GM12874 (cell line): Measurements from ENCODE around the gene PGM5.
A peak's percentile ranks its signal among the peaks of the same experiment; 100 is the strongest.

Source experiments
- CTCF ChIP-seq: IDR thresholded peaks from 2 replicates; pipeline ENCODE4 v1.5.1; 2011; ENCODE audit warnings: low read depth, mild to moderate bottlenecking, control low read depth, low read length, moderate library complexity; ENCODE audit not compliant: insufficient read depth

PGM5 gene

GRCh38 chr9:68555437-68556150, 199.2 kb downstream of the PGM5 start:
- no peak for TF ChIP-seq CTCF

- no peak for TF ChIP-seq CTCF
Measured at GRCh38 chr9:68558545-68558944, 202.1 kb downstream of the PGM5 start.

GRCh38 chr9:68560071-68560844, 203.8 kb downstream of the PGM5 start:
- TF ChIP-seq CTCF: peak; percentile 68

GRCh38 chr9:68562461-68562860, 206.1 kb downstream of the PGM5 start:
- no peak for TF ChIP-seq CTCF

- no peak for TF ChIP-seq CTCF
Measured at GRCh38 chr9:68567565-68567964, 211.2 kb downstream of the PGM5 start.

- no peak for TF ChIP-seq CTCF
Measured at GRCh38 chr9:68574150-68574549, 217.7 kb downstream of the PGM5 start.

- TF ChIP-seq CTCF: no peak
Measured at GRCh38 chr9:68575817-68576216, 219.4 kb downstream of the PGM5 start.
